Activated naive CD4-positive, alpha-beta T cell treated with anti-CD3 and anti-CD28 coated beads, Interleukin-2, amount 50 U/mL, for 16 hours (primary cell): ENCODE results near the gene ZFAND3.

Experiments
- DNase-seq: peaks from one replicate; pipeline ENCODE4 v3.0.0-alpha.2; 2020

Gene ZFAND3

GRCh38 chr6:38193481-38194281 is 374.2 kb downstream of the ZFAND3 start:
- no peak for DNase-seq

- DNase-seq, result no peak
These were observed 374.7 kb downstream of the ZFAND3 start for GRCh38 chr6:38194282-38194572.

GRCh38 chr6:38194589-38194988 is 375.1 kb downstream of the ZFAND3 start:
- no peak for DNase-seq

GRCh38 chr6:38195113-38195635 is 375.6 kb downstream of the ZFAND3 start:
- DNase-seq, result no peak

- DNase-seq, result no peak
These were observed 378.7 kb downstream of the ZFAND3 start for GRCh38 chr6:38198219-38198618.
